Erythroblast (primary cell): ENCODE measurements around the gene SLC6A11.

Experiments
- GATA1 ChIP-seq: IDR thresholded peaks from 2 replicates; pipeline ENCODE4 v1.6.1; 2011; ENCODE audit warnings: low read depth, mild to moderate bottlenecking, control low read depth, low read length, moderate library complexity
- POLR2A ChIP-seq: IDR thresholded peaks from 2 replicates; pipeline ENCODE4 v1.6.1; 2011; ENCODE audit warnings: mild to moderate bottlenecking, low read length

DNA sequence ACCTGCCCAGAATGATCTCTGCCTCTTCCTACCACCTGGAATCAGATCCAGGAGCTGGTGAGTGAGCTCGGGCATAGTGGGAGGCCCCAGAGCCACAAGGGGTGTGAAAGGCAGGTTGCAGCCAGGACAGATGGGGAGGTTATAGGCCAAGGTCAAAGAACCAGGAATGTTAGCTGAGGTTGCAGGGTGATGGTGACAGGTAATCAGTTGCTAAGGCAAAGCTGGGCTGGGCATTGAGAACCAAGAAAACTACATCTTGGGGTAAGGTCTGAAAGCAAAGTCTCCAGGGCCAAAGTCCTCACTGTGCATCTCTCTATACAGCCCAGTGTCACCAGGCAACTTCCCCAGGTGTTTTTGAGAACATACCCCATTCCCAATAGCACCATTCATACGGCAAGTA is 38.4 kb upstream of the SLC6A11 start:
- TF ChIP-seq GATA1 = no peak
- no peak for TF ChIP-seq POLR2A
